DMS79 (cell line): ENCODE data around the gene LOXHD1.

Experiments
- DNase-seq: peaks from one replicate; lab custom pipeline; 2025; lab: John Stamatoyannopoulos, UW

LOXHD1 gene

DNA sequence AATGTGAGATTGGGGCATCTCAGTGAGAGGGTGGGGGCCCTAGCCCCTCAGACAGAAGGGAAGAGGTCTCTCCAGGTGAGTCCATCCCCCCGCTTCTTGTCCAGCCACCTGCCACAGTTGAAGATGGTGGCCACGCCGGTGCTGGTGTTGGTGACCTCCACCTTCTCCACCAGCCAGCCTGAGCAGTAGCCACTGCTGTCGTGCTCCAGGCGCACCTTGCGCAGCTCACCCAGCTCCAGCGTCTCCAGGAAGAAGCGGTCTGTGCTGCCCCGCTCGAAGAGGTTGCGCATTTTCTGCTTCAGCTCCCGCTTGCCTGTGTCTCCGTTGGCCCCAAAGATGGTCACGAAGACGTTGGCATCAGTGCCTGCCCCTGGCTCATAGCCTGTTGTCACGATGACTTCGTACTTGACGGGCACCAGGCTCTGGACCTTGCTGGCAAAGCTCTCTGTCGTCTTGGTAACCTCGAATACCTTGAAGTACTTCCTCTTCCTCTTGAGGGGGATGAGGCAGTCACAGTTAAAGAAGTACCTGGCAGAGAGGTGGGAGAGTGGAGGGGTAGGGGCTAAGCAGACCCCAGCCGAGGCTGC, 179.5 kb downstream of the LOXHD1 start:
- peak; percentile 88 for DNase-seq

DNA sequence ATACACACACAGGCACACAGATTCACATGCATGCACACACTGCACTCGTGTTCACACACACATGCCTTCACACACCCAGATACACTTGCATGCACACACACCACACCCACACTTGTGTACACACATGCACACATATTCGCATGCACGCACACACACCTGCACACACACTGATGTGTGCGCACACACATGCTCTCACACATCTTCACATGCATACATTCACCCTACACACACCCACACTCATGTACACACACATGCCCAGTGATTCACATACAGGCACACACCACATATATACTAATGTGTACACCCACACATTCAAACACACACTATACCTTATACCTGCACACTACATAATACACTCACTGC, 181.6 kb downstream of the LOXHD1 start:
- DNase-seq = no peak

DNA sequence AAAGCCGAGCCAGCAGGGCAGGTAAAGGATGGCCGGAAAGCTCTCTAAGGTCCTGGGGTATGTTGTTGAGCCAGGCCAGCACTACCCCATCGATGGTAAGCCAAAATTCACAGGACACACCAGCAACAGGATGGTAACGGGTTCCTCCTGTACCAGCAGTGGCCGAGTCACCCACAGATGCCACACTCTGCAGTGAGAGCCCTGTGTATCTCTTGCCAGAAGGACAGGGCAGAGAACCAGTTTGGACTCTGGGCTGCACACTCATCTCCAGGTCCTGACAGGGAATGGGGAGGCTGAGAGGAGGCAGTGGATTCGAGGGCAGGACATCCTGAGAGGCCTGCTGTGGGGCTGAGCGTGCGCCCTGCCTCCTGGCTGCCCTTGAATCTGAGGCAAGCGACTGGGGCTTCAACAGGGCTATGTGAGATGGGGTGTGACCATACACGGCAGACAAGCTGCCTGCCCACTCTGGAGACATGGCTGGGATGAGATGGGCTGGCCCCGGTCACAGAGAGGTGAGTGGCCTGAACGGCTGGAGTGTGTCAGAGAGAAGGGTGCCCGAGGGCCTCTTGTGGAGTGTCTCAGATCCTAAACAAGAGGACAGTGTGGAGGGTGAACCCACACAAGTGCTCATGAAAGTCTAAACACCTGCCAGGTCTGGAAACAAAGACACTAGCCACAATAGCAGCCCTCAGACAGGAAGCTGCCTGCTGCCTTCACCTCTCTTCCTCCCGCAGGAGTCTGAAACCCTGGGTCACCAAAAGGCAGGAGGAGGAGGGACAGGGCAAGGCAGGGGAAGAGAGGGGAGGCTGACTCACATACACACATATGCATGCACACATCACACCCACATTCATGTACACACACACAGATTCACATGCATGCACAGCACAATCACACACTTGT, 182.3 kb downstream of the LOXHD1 start:
- DNase-seq = peak; percentile 85

DNA sequence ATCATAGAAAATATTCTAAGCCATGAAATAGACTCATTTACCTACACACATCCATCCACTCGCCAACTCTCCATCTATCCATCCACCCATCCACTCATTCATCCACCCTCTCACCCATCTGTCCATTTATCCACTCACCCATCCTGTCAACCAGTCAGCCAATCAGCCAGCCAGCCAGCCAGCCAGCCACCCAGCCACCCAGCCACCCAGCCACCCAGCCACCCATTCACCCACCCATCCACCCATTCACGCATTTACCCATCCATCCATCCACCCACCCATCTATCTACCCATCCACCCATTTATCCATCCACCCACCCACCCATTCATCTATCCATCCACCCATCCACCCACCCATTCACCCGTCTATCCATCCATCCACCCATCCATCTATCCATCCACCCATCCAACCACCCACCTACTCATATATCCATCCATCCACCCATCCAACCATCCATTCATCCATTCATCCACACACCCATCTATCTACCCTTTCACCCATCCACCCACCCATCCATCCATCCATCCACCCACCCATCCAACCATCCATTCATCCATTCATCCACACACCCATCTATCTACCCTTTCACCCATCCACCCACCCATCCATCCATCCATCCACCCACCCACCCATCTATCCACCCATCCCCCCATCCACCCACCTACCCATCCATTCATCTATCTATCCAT, 185.1 kb downstream of the LOXHD1 start:
- DNase-seq = no peak

DNA sequence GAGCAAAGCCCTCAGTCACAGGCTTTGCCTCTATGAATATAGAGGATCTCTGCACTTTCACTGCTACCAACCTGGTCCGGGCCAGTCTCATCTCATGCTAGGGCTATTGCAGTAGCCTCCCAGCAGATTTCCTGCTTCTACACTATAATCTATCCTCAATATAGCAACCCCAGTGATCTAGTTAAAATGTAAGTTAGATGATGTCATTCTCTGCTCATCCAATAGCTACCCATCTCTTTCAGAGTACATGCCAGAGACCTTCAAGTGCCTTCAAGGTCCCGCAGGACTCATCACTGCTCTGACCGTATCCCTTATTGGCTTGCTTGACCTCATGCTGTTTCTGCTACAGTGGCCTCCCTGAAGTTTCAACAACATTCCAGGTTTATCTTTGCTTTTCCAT, 186.3 kb downstream of the LOXHD1 start:
- DNase-seq = no peak

DNA sequence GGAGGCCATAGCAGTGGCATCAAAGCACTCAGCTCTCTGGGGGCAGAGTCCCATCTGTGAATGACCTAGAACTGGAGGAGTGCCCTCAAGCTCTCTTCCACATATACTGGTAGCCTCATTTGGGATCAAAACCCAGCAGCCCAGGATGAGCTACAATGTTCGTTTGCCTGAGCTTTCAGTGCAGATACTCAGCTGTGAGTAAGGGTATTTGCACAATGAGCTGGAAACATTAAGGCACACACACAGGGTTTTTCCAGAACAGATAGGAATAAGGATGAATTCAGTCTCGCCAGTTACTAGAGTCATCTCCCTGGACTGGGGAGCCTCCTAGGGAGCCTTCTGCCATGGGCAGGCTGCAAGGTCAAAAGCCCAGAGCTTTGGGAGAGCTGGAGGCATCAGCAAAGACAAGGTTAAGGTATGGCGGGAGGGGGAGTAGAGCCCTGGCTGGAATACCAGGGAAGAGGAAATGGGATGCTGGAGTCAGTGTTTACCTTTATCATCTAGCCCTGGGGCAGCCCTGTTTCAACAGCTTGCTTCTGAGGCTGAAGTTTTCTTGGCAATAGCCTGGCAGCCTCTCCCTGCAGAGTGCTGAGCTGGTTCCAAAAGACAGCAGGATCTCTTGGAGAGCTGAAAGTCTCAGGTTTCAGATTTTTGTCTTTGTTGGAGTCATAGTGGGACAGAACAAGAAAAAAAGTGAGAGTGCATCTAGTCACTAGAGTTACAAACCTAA, 187.7 kb downstream of the LOXHD1 start:
- peak; percentile 80 for DNase-seq

DNA sequence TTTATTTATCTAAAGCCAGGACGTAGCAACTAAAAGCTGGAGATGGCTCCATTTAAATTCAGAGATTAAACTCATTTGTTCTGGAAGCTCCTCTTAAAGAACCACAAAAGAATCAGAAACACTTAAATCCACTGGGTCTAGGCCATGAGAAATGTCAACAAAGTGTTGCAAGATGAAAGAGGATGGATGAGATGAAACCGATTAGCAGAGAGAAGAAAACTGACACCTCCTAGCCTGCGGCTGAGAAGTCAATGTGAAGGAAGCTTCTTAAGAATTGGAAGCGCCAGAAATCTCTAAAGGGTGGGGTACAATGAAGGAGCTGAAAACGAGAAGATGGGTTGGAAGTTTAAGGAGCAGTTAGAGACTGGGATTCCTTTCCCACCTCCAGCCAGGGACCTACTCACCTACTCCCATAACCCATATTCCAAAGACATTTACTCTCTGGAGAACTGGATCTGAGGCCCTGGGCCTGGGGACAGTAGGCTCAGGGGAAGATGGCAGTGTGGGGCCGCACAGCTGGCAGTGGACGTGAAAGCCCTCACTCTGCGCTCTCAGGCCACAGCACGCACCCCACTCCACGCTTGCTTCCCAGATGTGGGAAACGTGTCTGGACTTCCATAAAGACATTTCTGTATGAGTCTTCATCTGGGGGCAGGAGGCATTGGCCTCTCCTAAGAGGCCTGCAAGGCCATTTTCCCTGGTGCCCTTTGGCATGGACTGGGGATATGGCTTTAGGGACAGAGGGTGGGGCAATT, 188.4 kb downstream of the LOXHD1 start:
- peak; percentile 32 for DNase-seq

DNA sequence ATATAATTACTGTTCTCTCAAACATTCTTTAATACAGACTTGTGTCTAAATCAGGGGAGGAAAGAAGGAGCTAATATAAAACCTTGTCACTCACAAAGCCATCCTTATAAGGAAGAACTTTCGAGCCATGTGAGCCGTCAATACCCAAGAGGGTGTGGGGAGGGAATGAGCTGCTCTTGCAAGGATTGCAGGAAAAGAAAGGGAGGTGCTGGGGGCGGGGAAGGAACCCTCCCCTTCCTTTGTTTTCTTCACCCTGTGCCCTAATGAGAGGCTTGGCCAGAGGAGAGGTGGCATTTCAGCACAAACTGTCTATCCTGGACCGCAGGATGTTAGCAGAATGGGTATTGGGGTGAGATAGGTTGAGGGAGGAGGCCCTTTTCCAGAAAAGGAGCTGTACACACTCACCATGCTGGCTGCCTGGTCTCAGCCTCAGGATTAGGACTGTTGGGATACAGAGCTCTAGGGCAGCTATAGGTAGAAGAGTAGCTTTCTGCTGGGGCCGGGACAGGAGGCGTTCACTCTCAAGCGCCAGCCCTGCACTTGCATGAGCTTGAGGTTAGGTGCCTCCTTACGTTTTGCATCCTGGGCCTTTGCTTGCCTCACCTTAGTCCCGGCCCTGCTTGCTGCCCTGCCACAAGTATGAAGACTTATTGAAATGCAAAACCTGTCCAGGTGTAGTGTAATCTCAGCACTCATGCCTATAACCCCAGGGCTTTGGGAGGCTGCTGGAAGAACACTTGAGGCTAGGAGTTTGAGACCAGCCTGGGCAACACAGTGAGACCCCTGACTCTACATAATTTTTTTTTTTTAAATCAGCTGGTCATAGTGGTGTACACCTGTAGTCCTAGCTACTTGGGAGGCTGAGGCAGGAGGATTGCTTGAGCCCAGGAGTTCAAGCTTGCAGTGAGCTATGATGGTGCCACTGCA, 190.5 kb downstream of the LOXHD1 start:
- DNase-seq = no peak

DNA sequence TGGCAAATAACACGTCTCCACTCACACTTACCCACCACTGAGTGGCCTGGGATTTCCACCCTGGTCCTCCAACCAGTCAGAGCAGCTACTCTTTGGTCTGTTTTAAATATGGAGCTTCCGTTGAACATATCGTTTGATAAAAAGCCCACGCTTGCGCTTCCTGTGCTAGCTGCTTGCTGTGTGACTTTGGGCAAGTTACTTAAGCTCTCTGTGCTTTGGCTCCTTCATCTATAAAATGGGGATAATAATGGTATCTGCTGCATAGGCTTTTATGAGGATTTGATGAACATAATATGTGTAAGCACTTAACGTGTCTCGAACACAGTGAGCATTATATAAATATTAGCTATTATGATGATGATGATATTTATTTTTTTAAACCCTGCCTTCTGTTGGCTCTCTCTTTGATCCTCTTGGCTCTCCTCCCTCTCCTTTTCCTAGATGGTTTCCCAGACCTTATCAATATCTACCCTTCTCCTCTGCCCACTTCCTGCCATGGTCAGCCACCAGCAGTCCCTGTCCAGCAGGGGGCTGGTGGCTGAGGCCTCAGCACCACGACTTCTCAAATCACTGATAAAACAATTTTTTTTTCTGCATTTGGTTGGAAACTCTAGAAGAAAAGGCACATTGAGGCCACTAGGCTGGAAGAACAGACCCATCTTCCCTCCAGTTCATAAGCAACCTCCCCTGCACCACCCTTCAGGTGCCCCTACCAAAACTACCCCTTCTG, 191.9 kb downstream of the LOXHD1 start:
- no peak for DNase-seq

DNA sequence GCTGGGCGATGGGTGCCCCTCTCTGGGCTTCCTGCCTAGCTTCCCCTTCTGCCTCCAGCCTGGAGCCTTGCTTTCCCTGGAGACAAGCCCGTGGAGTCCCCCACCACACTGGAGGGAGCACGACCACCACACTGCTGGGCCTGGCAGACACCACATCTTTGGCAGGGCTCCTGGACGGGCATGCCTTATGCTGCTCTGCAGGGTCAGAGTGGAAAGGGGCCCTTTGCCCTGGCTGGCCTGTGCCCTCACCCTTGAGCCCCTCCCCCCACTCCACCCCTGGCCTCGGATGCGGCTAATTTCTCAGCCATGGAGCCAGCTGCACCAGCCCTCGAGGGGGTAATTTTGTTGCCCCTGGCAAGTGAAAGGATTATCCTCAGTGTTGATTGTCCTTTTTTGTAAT, 194.5 kb downstream of the LOXHD1 start:
- DNase-seq = no peak

DNA sequence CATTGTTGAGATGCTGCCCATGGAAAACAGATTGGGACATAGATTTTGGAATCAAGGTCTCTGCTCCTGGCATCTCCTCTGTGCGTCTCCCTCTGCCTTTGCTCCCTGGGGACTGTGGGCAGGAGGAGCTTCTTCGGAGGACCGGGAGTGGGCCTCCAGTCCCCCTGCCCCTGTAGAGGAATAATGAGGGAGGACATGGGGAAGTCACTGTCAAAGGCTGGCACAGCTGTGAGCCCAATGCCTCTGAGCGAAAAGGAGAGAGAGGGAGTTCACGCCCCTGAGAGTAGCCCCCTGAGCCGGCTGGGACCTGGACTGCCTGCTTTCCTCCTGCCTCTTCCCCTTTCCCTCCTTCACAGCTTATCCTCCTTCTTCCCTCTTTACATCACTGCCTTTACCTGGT, 195.0 kb downstream of the LOXHD1 start:
- DNase-seq = no peak

DNA sequence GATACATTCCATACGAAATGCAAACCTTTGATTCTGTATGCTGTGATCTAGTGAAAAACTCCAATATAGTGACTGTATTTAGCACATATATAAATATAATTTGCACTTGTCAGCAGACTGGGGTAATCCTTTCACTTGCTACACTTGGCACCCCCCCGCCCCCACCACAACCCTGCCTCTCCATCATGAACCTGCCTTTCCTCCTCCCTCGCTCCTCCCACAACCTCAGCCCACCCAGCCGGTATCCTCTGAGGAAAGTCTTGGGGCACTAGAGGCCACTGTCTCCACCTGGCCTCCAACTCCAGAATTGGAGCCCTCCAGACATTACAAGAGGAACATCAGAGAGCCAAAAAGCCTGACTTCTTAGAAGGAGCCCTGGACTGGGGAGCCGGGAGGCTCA, 196.3 kb downstream of the LOXHD1 start:
- DNase-seq = no peak

DNA sequence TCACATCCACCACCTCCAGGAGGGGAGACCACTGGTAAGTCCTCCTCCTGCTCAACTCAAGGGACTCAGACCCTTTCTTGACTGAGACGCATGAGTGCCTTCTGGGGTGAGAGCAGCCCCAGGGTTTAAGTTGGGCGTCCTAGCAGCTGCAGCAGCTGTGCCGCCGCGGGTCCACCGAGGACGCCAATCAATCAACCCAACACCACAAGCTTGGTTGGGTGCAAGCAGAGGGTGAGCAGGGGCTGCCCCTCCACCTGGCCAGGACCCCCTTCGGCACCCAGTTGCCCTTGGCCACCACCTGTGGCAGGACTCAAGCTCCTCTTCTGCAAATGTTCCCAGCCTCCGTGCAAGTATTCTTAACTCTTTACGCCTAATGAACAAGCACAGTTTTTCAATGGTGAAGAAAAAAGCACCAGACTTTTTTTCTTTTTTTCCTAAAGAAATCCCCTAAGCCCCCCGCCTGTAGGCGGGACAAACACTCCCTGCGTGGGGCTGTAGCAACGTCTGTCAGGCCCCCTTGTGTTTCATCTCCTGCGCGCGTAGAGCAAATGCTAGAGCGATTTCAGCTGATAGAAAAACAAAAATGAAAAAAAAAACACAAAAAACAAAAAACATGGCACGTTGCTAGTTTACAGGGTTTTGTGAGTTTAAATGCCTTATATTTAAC, 197.1 kb downstream of the LOXHD1 start:
- no peak for DNase-seq

DNA sequence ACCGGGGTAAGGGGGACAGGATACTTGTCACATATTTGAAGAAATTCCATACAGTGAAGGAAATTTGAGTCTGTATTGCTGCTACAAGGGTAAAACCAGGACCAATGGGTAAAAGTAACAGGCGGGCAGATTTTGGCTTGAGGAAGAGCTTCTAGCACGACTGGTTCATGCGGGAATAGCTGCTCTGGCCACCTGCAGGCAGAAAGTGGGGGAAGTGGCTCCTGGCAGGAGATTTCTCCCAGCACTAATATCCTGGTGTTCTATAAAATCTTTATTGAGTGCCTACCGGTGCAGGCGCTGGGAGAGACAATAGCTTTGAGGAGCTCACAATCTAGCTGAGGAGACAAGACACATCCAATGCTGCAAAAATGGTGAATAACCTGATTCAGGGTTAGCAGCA, 198.5 kb downstream of the LOXHD1 start:
- no peak for DNase-seq

DNA sequence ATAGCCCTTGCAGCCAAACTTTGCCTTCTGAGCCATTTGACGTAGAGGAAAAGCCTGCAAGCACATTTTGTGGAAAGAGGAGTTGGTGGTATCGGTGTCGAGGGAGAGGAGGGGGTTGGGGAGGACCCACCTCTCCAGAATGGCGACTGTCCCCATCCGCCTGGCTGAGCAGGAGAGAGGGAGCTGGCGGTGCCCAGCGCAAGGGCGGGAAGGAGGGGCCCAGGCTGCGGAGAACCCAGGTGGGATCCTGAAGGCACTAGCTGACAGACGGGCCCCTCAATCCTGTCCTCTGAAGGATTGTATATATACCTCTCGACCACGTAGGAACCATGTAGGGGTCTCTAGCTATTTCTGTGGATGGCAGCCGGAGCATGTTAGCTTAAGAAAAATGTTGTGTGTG, 200.3 kb downstream of the LOXHD1 start:
- no peak for DNase-seq

DNA sequence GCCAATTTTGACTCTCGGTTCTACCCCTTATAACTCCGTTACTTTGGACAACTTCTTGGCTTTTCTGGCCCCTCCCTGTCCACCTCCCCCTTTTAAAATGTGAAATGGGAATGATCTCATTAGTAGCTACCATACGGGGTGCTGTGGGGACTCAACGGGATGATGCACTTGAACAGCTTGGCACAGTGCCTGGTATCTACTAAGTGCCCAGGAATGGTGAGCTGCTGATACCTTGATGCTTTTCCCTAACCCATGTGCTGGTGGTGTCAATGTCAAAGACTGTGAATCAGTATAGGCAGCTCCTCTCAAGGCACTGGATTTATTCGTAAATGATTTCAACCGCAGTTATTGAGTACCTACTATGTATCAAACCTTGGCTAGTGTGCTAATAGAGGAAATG, 204.2 kb downstream of the LOXHD1 start:
- DNase-seq = peak; percentile 11

DNA sequence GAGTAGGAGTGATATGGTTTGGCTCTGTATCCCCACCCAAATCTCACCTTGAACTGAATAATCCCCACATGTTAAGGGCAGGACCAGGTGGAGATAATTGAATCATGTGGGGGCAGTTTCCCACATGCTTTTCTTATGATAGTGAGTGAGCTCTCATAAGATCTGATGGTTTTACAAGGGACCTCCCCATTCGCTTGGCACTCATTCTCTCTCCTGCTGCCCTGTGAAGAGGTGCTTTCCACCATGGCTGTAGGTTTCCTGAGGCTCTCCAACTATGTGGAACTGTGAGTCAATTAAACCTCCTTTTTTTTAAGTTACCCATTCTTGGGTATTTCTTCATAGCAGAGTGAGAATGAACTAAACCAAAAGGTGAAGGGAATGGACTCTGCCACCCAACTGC, 207.5 kb downstream of the LOXHD1 start:
- no peak for DNase-seq

DNA sequence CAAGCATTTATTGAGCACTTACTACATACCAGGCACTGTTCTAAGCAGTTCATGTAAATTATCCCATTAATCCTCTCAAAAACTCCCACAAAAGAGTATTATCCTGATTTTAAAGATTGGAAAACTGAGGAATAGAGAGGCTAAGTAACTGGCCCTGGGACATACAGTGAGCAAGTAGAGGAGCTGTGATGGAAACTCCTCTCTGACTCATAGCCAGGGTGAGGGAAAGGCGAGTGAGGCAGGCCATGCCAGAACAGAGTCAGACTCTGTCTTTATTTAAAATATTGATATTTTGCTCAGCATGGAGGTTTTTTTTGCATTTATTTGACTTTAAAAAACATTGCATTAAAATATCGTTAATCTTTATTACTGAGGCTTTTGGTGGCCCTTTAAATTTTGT, 208.0 kb downstream of the LOXHD1 start:
- DNase-seq = no peak

DNA sequence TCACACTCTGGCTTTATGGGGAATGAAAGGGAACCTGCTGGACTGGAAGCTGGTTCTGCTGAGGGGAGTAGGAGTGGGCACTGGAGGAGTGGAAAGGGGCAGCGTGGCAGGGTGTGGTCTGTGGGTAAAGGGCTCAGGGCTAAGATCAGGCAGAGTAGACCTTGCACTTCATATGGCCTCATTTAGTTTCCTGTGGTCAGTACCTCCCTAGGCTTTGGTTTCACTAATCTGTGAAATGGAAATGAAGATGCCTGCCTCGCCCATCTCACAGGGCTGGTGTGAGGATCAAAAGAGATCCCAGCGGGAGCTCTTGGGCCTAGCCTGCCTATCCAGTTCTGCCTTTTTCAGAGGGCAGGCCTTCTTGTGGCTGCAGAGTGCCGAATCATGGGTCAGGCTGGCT, 208.7 kb downstream of the LOXHD1 start:
- no peak for DNase-seq
